Stomach (tissue), 4 donors: ENCODE measurements around the gene PCDHGA3.

Source experiments
- CTCF ChIP-seq, 7 experiments: fragments of 450-650 bp in 4 of 7; fragments of 200-600 bp in 3 of 7; sonication (generic) in 3 of 7; IDR thresholded peaks; one replicate each; pipeline ENCODE4 v1.5.1; 2016 to 2019; ENCODE audit warnings: antibody characterized with exemption in 7 of 7, control low read depth in 2 of 7, mild to moderate bottlenecking in 1 of 7
- POLR2A ChIP-seq, 4 donors: fragments of 450-650 bp; IDR thresholded peaks; one replicate each; pipeline ENCODE4 v1.6.1; 2016; ENCODE audit warnings: antibody characterized with exemption in 4 of 4, control low read depth in 2 of 4, mild to moderate bottlenecking in 1 of 4, moderate library complexity in 1 of 4

GRCh38 chr5:141389153-141390042 is 45.8 kb downstream of the PCDHGA3 start:
- no peak for TF ChIP-seq CTCF (IDR thresholded peaks at IDR 0.05)
- TF ChIP-seq POLR2A (IDR thresholded peaks at IDR 0.05) = no peak
